Mammary epithelial cell (primary cell): ENCODE data around the gene RAB3GAP1.

Experiments
- CTCF ChIP-seq, 2 donors: IDR thresholded peaks in 1 of 2; conservative IDR thresholded peaks in 1 of 2; 2 replicates each; pipeline ENCODE4 v1.5.1; 2011 to 2012; ENCODE audit warnings: inconsistent platforms in 2 of 2, low read length in 2 of 2, mild to moderate bottlenecking in 2 of 2, control low read depth in 1 of 2, low read depth in 1 of 2; ENCODE audit not compliant: insufficient read depth in 1 of 2; ENCODE audit errors: extremely low read depth in 1 of 2
- EZH2 ChIP-seq: IDR thresholded peaks from 2 replicates; pipeline ENCODE4 v1.6.1; 2012; ENCODE audit warnings: low read length, inconsistent platforms, borderline replicate concordance

- no peak for TF ChIP-seq CTCF (conservative IDR thresholded peaks at IDR 0.05 in 1 of 2, IDR thresholded peaks at IDR 0.05 in 1 of 2; ENCODE audit: extremely low read depth in 1 of 2, insufficient read depth in 1 of 2, low read depth in 1 of 2, low read length in 2 of 2)
- no peak for TF ChIP-seq EZH2
Measured at GRCh38 chr2:135094508-135094907, 42.4 kb downstream of the RAB3GAP1 start.
